Stimulated activated naive CD4-positive, alpha-beta T cell (primary cell): ENCODE data around the gene RAD51.

Source experiments
- DNase-seq, 6 experiments: peaks; one replicate each; lab custom pipeline; 2025; lab: John Stamatoyannopoulos, UW

Gene RAD51

DNA sequence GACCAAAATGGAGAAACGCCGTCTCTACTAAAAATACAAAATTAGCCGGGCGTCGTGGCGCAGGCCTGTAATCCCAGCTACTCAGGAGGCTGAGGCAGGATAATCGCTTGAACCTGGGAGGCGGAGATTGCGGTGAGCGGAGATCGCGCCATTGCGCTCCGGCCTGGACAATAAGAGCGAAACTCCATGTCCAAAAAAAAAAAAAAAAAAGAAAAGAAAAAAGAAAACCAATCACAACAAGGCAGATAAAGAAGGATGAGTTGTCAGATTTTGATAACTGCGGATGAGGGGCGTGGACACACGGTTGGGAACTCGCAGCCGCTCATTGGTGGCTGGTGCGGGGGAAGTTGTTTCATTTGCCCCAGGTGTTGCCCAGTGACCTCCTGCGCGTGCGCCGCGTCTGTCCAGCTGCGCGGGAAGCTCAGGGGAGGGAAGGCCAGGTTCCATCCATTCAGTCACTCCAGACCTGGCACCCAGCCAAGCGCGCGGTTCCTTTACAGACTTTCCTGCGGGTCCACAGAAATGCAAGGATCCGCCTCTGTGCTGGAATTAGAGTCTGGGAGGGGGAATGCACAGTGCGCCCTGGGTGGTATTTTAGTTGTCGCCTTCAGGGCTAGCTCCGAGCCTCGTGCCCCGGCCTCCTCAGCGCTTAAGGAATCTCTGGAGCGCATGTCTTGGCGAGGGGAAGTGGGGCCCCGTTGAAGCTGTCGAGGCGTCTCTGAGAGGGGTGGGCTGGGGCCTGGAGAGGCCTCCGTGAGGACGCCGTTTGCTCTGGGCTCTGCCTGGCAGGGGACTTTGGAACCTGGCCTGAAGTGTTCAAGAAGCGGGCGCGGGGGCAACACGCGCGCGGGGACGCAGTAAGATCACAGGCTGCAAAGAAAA is 68.2 kb downstream of the RAD51 start:
- DNase-seq, result peak in 5 of 6 experiments; percentile 27 to 56 (median 43)

- peak; percentile 40 to 70 (median 61) for DNase-seq
Measured at GRCh38 chr15:40763801-40764628, 69.0 kb downstream of the RAD51 start, which contains the start of gene GCHFR. Gene GCHFR, plus strand, starts transcription at chr15:40764068. Its CDS starts 113 bp downstream, at chr15:40764181.

- DNase-seq, result no peak
Measured at GRCh38 chr15:40764629-40765103, 69.7 kb downstream of the RAD51 start.

DNA sequence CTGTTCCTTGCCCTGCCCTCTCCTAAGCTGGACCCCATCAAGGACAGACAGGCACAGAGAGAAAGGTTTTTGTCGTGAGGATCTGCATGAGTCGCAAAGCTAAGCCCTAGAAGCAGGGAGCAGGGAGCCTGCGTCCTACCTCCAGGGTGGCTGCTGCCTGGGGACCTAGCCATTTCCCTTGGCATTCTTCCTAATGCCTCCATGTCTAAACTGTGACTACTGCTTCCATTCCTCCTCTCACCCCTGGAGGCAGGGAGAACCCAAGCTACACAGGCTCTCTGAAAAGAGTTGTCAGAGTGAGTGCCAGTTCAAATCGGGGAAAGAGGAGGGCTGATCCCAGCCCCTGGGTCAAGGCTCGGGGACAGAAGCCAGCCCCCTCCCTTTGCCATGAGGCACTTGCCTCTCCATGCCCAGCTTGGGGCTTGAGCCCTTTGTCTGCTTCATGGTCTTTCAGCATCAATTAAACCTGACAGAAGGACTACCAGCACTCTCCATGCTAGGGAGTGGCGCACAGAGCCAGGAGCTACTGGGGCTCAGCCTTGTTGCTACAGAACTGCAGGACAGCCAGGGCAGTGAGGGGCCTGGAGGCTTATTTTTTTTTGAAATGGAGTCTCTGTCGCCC is 71.3 kb downstream of the RAD51 start:
- no peak for DNase-seq

- no peak for DNase-seq
Measured at GRCh38 chr15:40766906-40767837, 72.2 kb downstream of the RAD51 start.

GRCh38 chr15:40767838-40768500 is 73.0 kb downstream of the RAD51 start:
- DNase-seq, result no peak

GRCh38 chr15:40768521-40769273 is 73.7 kb downstream of the RAD51 start:
- no peak for DNase-seq

DNA sequence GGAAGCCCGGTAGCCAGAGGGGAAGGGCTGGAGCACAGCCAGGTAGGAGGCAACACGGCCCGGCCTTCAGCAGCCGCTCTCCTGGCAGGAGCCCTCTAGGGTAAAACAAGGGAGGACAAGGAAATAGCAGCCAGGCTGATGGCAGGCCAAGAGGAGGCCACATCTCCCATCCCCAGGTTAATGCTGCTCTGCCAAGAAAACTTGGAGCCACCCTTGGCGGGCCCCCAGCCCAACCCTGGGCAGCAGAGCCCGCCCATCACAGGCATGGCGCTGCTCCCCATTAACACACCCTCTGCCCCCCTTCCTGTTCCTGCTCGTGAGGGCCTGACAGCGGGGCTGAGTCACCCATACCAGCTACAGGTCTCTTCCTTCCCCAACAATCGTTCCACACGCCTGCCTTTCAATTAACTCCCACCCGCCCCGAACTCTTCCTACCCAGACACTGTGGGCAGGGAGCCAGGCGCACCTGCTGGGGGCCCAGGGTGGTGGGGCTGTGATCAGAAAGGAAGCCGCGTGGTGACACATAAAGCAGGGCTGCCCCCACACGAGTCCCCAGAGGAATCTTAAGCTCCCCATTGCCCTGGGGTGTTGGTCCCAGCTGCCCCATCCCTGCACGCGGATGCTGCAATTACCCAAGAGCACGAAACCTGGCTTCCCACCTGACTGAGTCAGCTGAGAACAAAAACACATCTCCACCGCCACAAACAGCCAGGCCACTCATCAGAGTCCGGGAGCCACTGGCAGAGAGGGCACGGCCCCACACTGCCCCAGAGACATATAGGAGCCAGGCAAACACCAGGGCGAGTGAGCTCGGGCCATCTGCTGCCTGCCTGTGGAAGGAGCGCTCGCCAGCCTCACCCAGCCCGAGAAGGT is 74.5 kb downstream of the RAD51 start, which contains the start of gene C15orf62:
TSS of gene C15orf62 (plus strand) at position 707 of the 873 bp plus-strand sequence. CDS start 516 bp downstream, outside the sequence.
- DNase-seq, result peak; percentile 24 to 53 (median 37)

GRCh38 chr15:40770147-40770721 is 75.3 kb downstream of the RAD51 start:
- DNase-seq, result no peak

DNA sequence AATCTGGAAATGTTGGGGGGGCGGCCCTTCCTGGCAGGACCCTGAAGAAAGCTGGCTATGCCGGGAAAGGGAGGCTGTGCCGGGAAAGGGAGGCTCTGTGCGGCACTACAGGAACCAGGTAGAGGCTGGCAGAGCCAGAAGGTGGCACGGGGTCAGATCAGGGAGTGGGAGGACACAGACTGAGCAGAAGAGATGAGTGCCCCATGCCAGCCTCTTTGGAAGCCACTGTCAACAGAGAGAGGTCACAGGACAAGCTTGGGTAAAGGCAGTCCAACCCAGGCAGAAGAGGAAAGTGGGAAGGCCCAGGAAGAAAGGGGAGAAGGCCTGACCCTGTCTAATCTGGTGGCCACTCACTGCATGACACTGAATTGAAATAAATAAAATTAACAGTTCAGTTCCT is 76.3 kb downstream of the RAD51 start:
- no peak for DNase-seq

DNA sequence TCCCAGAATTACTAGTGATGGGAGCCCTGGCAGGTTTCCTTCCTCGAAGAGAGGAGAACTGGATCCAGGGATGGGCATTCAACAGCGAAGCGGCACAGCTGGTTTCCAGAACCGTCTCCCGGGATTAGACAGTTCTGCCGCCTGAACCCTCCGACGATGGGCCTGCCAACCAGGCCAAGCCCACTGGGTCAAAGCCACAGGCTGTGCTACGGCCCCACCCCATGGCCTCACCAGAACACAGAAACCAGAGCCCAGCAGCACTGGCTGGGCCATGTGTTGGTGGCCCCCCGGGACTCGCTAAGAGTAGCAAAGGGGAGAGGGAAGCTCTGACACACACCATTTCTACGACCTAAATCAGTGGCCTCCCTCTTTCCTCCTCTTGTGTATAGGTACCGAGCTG is 77.0 kb downstream of the RAD51 start:
- DNase-seq, result no peak

GRCh38 chr15:40773496-40773895 is 78.5 kb downstream of the RAD51 start:
- DNase-seq, result no peak

DNA sequence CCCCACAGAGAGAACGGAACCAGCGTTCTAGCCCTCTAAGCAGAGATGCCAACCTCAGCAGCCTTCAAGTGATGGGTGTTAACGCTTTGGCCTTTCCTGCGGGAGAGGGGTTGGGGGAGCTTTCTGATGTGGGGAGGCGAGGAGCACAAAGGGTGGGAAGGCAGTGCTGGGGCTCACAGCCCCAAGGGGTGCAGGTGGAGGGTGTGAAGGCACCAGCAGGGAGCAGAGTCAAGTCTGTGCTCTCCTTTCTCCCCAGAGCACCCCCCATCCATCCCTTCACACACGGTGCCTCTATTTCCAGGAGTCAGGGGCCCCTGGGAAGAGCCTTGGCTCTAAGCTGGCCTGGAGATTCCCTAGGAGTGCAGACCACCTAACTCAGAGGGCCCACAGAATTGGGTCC is 78.9 kb downstream of the RAD51 start:
- DNase-seq, result no peak

GRCh38 chr15:40775007-40775406 is 80.0 kb downstream of the RAD51 start:
- no peak for DNase-seq

- no peak for DNase-seq
Measured at GRCh38 chr15:40775740-40776536, 81.0 kb downstream of the RAD51 start.

- DNase-seq, result no peak
Measured at GRCh38 chr15:40776537-40777141, 81.7 kb downstream of the RAD51 start.
